Right renal cortex interstitium (tissue), 3 donors: ENCODE results near the gene EZH1. TPM values are rescaled to one million over a fixed set of nuclear protein-coding genes. Genes with fewer than 3 reads are reported as not detected.

ENCODE experiments used
- polyA plus RNA-seq, 3 donors: library from polyadenylated mRNA; unstranded; fragments of 120-200 nt; gene quantifications; one replicate each; pipeline ENCODE4 v1.2.1, GENCODE V29; 2013; ENCODE audit not compliant: insufficient read length in 3 of 3

Gene EZH1
- polyA plus RNA-seq, 3 donors = 37.3 to 44.1 (median 40.8) TPM

Other genes starting within 250 kb of the EZH1 start
- 10 to 100 TPM; 18.1 to 22.8 (median 20.4) TPM for gene NAGLU, start 208.8 kb downstream of the EZH1 start, polyA plus RNA-seq
- 1 to 10 TPM; 3.0 to 4.1 (median 3.6) TPM for gene HSD17B1, start 192.1 kb downstream of the EZH1 start, polyA plus RNA-seq
- 10 to 100 TPM; 54.0 to 58.4 (median 54.8) TPM for gene COASY, start 182.9 kb downstream of the EZH1 start, polyA plus RNA-seq
- gene MLX, start 177.9 kb downstream of the EZH1 start, polyA plus RNA-seq = 10 to 100 TPM; 33.9 to 35.7 (median 34.7) TPM
- gene PSMC3IP, start 167.3 kb downstream of the EZH1 start, polyA plus RNA-seq = 10 to 100 TPM; 16.3 to 21.5 (median 19.0) TPM
- 10 to 100 TPM; 43.1 to 44.1 (median 43.3) TPM for gene RETREG3, start 135.7 kb downstream of the EZH1 start, polyA plus RNA-seq
- 10 to 100 TPM; 53.5 to 63.6 (median 54.5) TPM for gene TUBG1, start 135.4 kb downstream of the EZH1 start, polyA plus RNA-seq
- 10 to 100 TPM; 19.5 to 20.7 (median 20.0) TPM for gene TUBG2, start 85.8 kb downstream of the EZH1 start, polyA plus RNA-seq
- gene PLEKHH3, start 68.0 kb downstream of the EZH1 start, polyA plus RNA-seq = 10 to 100 TPM; 11.0 to 12.7 (median 11.5) TPM
- 1 to 10 TPM in 2 of 3 donors, under 1 TPM in 1; 0.87 to 1.1 (median 1.0) TPM for gene CCR10, start 63.2 kb downstream of the EZH1 start, polyA plus RNA-seq
- 1 to 10 TPM; 6.4 to 7.1 (median 7.0) TPM for gene CNTNAP1, start 62.5 kb downstream of the EZH1 start, polyA plus RNA-seq
- 10 to 100 TPM; 87.3 to 96.7 (median 92.2) TPM for gene RAMP2, start 16.2 kb upstream of the EZH1 start, polyA plus RNA-seq
- 100 to 1,000 TPM in 1 of 3 donors, 10 to 100 TPM in 2; 95.3 to 105 (median 97.8) TPM for gene VPS25, start 28.4 kb upstream of the EZH1 start, polyA plus RNA-seq
- 10 to 100 TPM in 2 of 3 donors, 1 to 10 TPM in 1; 8.7 to 11.2 (median 11.0) TPM for gene WNK4, start 35.6 kb upstream of the EZH1 start, polyA plus RNA-seq
- 100 to 1,000 TPM; 162 to 191 (median 178) TPM for gene COA3, start 53.7 kb upstream of the EZH1 start, polyA plus RNA-seq
- gene CNTD1, start 53.8 kb upstream of the EZH1 start, polyA plus RNA-seq = 1 to 10 TPM; 1.6 to 2.0 (median 1.7) TPM
- 10 to 100 TPM; 74.8 to 80.9 (median 78.8) TPM for gene BECN1, start 79.2 kb upstream of the EZH1 start, polyA plus RNA-seq
- 100 to 1,000 TPM; 109 to 116 (median 114) TPM for gene PSME3, start 88.4 kb upstream of the EZH1 start, polyA plus RNA-seq
- under 1 TPM; 0.74 to 0.82 (median 0.80) TPM for gene AOC2, start 99.5 kb upstream of the EZH1 start, polyA plus RNA-seq
- 1 to 10 TPM; 4.8 to 6.2 (median 5.3) TPM for gene AOC3, start 106.2 kb upstream of the EZH1 start, polyA plus RNA-seq
- 1 to 10 TPM; 4.3 to 7.0 (median 6.5) TPM for gene G6PC1, start 155.8 kb upstream of the EZH1 start, polyA plus RNA-seq
- gene AARSD1, start 219.4 kb upstream of the EZH1 start, polyA plus RNA-seq = 10 to 100 TPM; 53.2 to 55.5 (median 54.0) TPM
- 1 to 10 TPM; 1.8 to 2.3 (median 1.9) TPM for gene PTGES3L, start 235.0 kb upstream of the EZH1 start, polyA plus RNA-seq
- gene RUNDC1, start 235.5 kb upstream of the EZH1 start, polyA plus RNA-seq = 10 to 100 TPM; 15.9 to 16.6 (median 16.5) TPM